Adrenal gland (tissue), 12 donors: ENCODE data around the gene OR1F1. TPM values are rescaled to one million over a fixed set of nuclear protein-coding genes. Genes with fewer than 3 reads are reported as not detected.
A peak's percentile ranks its signal among the peaks of the same experiment; 100 is the strongest.
"Not testable (repeated sequence)": the region's sequence is repeated elsewhere in the genome, so short reads cannot be mapped to it uniquely, and the experiment has no call there.

Source experiments
- DNase-seq, 7 donors: peaks; one replicate each; pipeline ENCODE4 v3.0.0-alpha.2; 2019 to 2020
- H3K27ac ChIP-seq, 5 donors: fragments of 200-600 bp; sonication (generic) in 4 of 5; 1 replicate in 3 of 5; 2 replicates in 2 of 5; pipeline versions ENCODE4 v1.5.1 to v1.8.0; 2016 to 2020; ENCODE audit warnings: mild to moderate bottlenecking in 1 of 5
- H3K27me3 ChIP-seq: fragments of 200-600 bp; 2 replicates; pipeline ENCODE4 v1.8.0; 2021
- H3K36me3 ChIP-seq, 2 donors: fragments of 200-600 bp; replicated peaks in 1 of 2; 1 replicate in 1 of 2; 2 replicates in 1 of 2; pipeline versions ENCODE4 v1.5.1 to v1.8.0; 2018 to 2022
- H3K4me1 ChIP-seq, 2 donors: fragments of 200-600 bp; replicated peaks in 1 of 2; 1 replicate in 1 of 2; 2 replicates in 1 of 2; pipeline versions ENCODE4 v1.5.1 to v1.8.0; 2018 to 2021
- H3K4me3 ChIP-seq, 4 donors: fragments of 200-600 bp; sonication (generic) in 3 of 4; one replicate each; pipeline ENCODE4 v1.5.1; 2016 to 2018
- H3K9me3 ChIP-seq, 3 donors: fragments of 200-600 bp; sonication (generic) in 1 of 3; replicated peaks in 1 of 3; 1 replicate in 2 of 3; 2 replicates in 1 of 3; pipeline versions ENCODE4 v1.5.1 to v1.8.0; 2016 to 2021
- POLR2A ChIP-seq, 2 donors: fragments of 450-650 bp; IDR thresholded peaks; one replicate each; pipeline ENCODE4 v1.6.1; 2017; ENCODE audit warnings: antibody characterized with exemption in 2 of 2, mild to moderate bottlenecking in 2 of 2, moderate library complexity in 1 of 2
- WGBS, 4 donors: extraction: QIAGEN DNeasy Blood & Tissue Kit in 2 of 4; methylation state at CpG; one replicate each; pipeline versions ENCODE4 v1.1.5 to v1.1.7; 2013 to 2017; 5-methylcytosine and 5-hydroxymethylcytosine counted together
- intact Hi-C, 2 donors: fragments of 100-400 bp; cut with DNase I; formaldehyde crosslinking; loops; one replicate each; pipeline versions ENCODE4 v1.14.1 to v1.15.0; 2022 to 2023
- polyA plus RNA-seq, 3 donors: library from polyadenylated mRNA; stranded (reverse); fragments of 200-250 nt in 2 of 3; fragments of 350-450 nt in 1 of 3; fragmentation: Illumina TruSeq in 1 of 3; extraction: RNeasy Lipid Tissue Mini Kit (QIAGEN cat#74804) in 1 of 3; gene quantifications; one replicate each; pipeline ENCODE4 v1.2.3, GENCODE V29; 2013 to 2014
- total RNA-seq, 9 donors: library from RNA; depleted of rRNA in 4 of 9; stranded (reverse); fragments of >200 nt in 4 of 9; fragments of 120-200 nt in 1 of 9; fragmentation: NEBNext Ultra II Directional in 1 of 9; extraction: Animal tissue kit (Norgen Biotek cat#: 25700) in 1 of 9; gene quantifications; one replicate each; pipeline versions ENCODE4 v1.1.0 to v1.2.4, GENCODE V29; 2013 to 2023
- TF ChIP-seq, protein P1 (sequence below), 6 experiments: fragments of 450-650 bp in 4 of 6; fragments of 200-600 bp in 2 of 6; sonication (generic) in 1 of 6; IDR thresholded peaks; 1 replicate in 5 of 6; 2 replicates in 1 of 6; pipeline versions ENCODE4 v1.5.1 to v1.8.0; 2016 to 2021; ENCODE audit warnings: antibody characterized with exemption in 6 of 6, mild to moderate bottlenecking in 2 of 6, moderate library complexity in 1 of 6
- donor health status: healthy with polysubstance abuse.
- donor health status: Bipolar disorder and iron deficiency.
- donor health status: DM: yes; HTN: yes; CAD: no.
- donor health status: DM: no; HTN: no; CAD: no.
- donor health status: DM: no; HTN: no; CAD: no.
- donor health status: DM: yes; HTN: yes; CAD: no.

OR1F1 gene
- total and polyA plus RNA-seq, 12 donors: not detected

DNA sequence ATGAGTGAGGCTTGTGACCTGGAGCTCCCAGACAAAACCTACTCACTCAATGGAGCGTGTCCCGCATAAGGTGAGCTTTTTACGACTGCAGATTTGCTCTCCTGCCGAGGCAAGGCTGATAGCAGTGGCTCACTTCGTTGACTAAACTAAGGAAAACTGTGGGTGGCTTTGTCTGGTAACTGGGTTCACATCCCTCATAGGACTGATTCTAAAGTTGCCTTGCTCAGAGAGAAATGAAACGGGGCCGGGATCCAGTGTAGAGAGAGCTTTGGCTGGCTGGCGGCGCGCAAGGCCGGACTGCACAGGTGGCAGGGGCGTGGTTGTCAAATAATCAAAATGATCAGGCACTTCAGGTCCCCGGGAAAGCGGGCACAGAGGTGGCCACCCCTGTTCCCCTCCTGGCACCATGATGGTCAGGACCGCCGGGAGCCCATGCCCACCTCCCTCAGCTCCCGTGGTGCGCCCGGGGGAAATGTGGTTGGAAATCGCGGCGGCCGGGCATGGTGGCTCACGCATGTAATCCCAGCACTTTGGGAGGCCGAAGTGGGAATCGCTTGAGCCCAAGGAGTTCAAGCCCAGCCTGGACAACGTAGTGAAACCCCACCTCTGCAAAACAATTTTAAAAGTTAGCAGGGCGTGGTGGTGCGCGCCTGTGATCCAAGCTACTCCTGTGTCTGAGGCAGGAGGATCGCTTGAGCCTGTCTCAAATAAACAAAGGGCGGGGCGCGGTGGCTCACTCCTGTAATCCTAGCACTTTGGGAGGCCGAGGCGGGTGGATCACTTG is 26.6 kb upstream of the OR1F1 start:
- no peaks in the 10 kb centered on the region for H3K36me3 ChIP-seq
- H3K4me1 ChIP-seq: peaks cover 0 to 10% of the 10 kb centered on the region in 2 donors
- H3K27me3 ChIP-seq: no peaks in the 10 kb centered on the region
- intact Hi-C loops: no loop called here
- H3K27ac ChIP-seq: no peak overlapping the region
- WGBS, 4 donors: 86 to 91% (median 90%) methylated on average over 20 to 36 of the region's 36 CpGs
- no peak overlapping the region for H3K4me3 ChIP-seq
- TF ChIP-seq POLR2A (IDR thresholded peaks at IDR 0.05): no peak
- TF ChIP-seq, protein P1, sequence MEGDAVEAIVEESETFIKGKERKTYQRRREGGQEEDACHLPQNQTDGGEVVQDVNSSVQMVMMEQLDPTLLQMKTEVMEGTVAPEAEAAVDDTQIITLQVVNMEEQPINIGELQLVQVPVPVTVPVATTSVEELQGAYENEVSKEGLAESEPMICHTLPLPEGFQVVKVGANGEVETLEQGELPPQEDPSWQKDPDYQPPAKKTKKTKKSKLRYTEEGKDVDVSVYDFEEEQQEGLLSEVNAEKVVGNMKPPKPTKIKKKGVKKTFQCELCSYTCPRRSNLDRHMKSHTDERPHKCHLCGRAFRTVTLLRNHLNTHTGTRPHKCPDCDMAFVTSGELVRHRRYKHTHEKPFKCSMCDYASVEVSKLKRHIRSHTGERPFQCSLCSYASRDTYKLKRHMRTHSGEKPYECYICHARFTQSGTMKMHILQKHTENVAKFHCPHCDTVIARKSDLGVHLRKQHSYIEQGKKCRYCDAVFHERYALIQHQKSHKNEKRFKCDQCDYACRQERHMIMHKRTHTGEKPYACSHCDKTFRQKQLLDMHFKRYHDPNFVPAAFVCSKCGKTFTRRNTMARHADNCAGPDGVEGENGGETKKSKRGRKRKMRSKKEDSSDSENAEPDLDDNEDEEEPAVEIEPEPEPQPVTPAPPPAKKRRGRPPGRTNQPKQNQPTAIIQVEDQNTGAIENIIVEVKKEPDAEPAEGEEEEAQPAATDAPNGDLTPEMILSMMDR (IDR thresholded peaks at IDR 0.05): no peak
- peak in 1 of 7 donors; percentile 13 for DNase-seq
- no peaks in the 10 kb centered on the region for H3K9me3 ChIP-seq

GRCh38 chr16:3164121-3164991 is 23.6 kb upstream of the OR1F1 start:
- peaks cover 0 to 3% of the 10 kb centered on the region in 2 donors for H3K4me1 ChIP-seq
- no peak overlapping the region for H3K4me3 ChIP-seq
- intact Hi-C loops: no loop called here
- no peaks in the 10 kb centered on the region for H3K9me3 ChIP-seq
- H3K27me3 ChIP-seq: peaks cover 14% of the 10 kb centered on the region
- WGBS, 4 donors: 82 to 85% (median 82%) methylated on average over 31 to 37 of the region's 37 CpGs
- H3K27ac ChIP-seq: no peak overlapping the region
- H3K36me3 ChIP-seq: no peaks in the 10 kb centered on the region
- TF ChIP-seq POLR2A (IDR thresholded peaks at IDR 0.05): no peak
- TF ChIP-seq, protein P1 (IDR thresholded peaks at IDR 0.05): no peak
- peak in 1 of 7 donors; percentile 8 for DNase-seq

GRCh38 chr16:3165111-3165822 is 22.7 kb upstream of the OR1F1 start:
- no peak for TF ChIP-seq POLR2A (IDR thresholded peaks at IDR 0.05)
- TF ChIP-seq, protein P1 (IDR thresholded peaks at IDR 0.05): no peak
- H3K4me3 ChIP-seq: no peak overlapping the region
- intact Hi-C loops: no loop called here
- peaks cover 0 to 3% of the 10 kb centered on the region in 2 donors for H3K4me1 ChIP-seq
- DNase-seq: peak in 1 of 7 donors; percentile 9
- 83 to 87% (median 84%) methylated on average over 11 to 12 of the region's 12 CpGs for WGBS, 4 donors
- H3K36me3 ChIP-seq: no peaks in the 10 kb centered on the region
- peaks cover 23% of the 10 kb centered on the region for H3K27me3 ChIP-seq
- no peak overlapping the region for H3K27ac ChIP-seq
- H3K9me3 ChIP-seq: no peaks in the 10 kb centered on the region

GRCh38 chr16:3166505-3166886 is 21.5 kb upstream of the OR1F1 start:
- Histone ChIP-seq H3K4me3 (no peak overlapping the region), H3K36me3 (no peaks in the 10 kb centered on the region), H3K27ac (no peak overlapping the region), H3K9me3 (no peaks in the 10 kb centered on the region), H3K4me1 (peaks cover 0 to 7% of the 10 kb centered on the region in 2 donors), H3K27me3 (peaks cover 35% of the 10 kb centered on the region)
- intact Hi-C loops: no loop called here
- no peak for DNase-seq
- TF ChIP-seq POLR2A (IDR thresholded peaks at IDR 0.05): no peak
- WGBS, 4 donors: 14 to 30% (median 20%) methylated on average over 1 of the region's 1 CpG

DNA sequence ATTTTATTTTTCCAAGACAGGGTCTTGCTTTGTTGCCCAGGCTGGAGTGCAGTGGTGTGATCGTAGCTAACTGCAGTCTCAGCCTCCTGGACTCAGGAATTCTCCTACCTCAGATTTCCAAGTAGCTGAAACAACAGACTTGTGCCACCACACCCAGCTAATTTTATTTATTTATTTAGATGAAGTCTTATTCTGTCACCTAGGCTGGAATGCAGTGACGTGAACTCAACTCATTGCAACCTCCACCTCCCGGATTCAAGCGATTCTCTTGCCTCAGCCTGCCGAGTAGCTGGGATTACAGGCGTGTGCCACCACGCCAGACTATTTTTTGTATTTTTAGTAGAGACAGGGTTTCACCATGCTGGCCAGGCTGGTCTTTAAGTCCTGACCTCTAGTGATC is 19.3 kb upstream of the OR1F1 start:
- peaks cover 58% of the 10 kb centered on the region for H3K27me3 ChIP-seq
- H3K4me1 ChIP-seq, H3K4me3 ChIP-seq, H3K27ac ChIP-seq, H3K36me3 ChIP-seq, DNase-seq, H3K9me3 ChIP-seq, intact Hi-C loops: not testable (repeated sequence)
- WGBS, 4 donors: 68 to 83% (median 78%) methylated on average over 7 of the region's 7 CpGs
